Thyroid gland (tissue), 4 donors: Measurements from ENCODE around the gene MYO18B.

Experiments used
- CTCF ChIP-seq, 6 experiments: fragments of 200-600 bp in 3 of 6; fragments of 450-650 bp in 3 of 6; sonication (generic) in 3 of 6; IDR thresholded peaks; one replicate each; pipeline ENCODE4 v1.5.1; 2016 to 2019; ENCODE audit warnings: antibody characterized with exemption in 6 of 6, mild to moderate bottlenecking in 2 of 6, inconsistent platforms in 1 of 6, moderate library complexity in 1 of 6
- POLR2A ChIP-seq, 2 donors: fragments of 450-650 bp; IDR thresholded peaks; one replicate each; pipeline ENCODE4 v1.6.1; 2017; ENCODE audit warnings: antibody characterized with exemption in 2 of 2, mild to moderate bottlenecking in 2 of 2, moderate library complexity in 1 of 2

DNA sequence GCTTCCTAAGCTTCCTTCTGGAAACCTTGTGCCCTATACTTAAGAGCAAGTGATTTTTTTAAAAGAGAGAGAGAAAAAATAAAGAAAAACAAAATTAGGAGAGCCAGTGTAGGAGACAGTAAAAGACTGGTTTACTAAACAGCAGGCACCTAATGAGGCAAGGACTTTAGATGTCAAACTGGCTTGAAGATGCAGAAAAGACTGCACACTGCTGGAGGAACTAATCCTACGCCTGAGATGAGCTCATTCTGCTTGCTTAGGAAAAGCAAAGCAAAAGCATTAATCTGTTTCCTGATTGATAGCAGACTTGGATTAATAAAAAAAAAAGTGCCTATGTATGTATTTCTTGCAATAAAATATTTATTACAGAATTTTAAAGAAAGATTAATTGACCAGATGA lies 313.7 kb downstream of the MYO18B start:
- TF ChIP-seq CTCF (IDR thresholded peaks at IDR 0.05) (no peak), POLR2A (IDR thresholded peaks at IDR 0.05) (no peak)
